Globus pallidus (tissue), 1 donor: Measurements from ENCODE around the gene SEC16B.
A peak's percentile ranks its signal among the peaks of the same experiment; 100 is the strongest.

Experiments used
- DNase-seq: peaks from one replicate; pipeline ENCODE4 v3.0.0-alpha.2; 2015; ENCODE audit warnings: low spot score

The SEC16B gene

DNA sequence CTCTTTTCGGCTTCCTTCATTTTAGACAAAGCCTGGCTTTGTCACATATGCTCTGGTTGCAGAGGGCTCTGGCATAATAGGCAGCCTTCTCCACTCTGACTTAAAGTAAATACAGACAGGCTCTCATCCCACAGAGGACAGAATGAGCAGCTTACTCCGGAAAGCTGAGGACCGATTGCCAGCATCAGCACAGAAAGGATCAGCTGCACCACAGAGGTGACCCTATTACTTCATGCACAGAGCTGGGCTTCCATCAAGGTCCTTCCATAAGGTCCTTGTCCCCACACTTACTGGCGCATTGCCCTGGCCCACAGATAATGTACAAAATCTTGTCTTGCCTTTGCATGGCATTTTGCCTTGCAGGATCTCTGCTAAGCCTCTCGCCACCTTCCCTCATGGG is 67.6 kb downstream of the SEC16B start:
- DNase-seq = peak; percentile 29

DNA sequence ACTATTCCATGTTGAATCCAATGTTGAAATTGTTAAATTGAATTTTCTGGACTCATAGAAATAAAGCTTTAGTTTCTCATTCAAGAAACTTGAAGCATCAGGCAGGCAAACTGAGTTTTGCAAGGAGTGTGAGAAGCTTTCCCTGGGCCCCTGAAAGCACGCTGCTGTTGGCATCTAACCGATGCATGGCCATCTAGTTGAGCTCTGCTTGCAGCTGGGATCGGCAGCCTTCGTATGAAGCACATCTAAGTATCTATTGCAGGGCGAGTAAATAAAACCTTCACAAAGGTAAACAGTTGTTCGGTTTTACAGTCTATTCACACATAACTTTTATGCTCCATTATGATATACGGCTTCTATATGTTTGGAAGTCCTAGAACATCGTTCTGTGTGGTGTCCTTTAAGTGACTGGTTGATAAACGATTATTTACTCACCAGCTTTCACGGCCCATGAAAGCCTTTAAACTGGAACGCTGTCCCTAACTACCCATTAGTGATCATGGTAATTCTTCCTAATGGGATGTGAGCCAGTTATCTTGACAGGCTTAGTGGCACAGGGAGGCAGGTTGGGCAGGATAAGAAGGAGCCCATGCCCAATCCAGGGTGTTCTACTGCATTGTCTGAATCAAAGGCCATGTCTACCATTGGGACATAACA is 71.7 kb downstream of the SEC16B start:
- DNase-seq = no peak

DNA sequence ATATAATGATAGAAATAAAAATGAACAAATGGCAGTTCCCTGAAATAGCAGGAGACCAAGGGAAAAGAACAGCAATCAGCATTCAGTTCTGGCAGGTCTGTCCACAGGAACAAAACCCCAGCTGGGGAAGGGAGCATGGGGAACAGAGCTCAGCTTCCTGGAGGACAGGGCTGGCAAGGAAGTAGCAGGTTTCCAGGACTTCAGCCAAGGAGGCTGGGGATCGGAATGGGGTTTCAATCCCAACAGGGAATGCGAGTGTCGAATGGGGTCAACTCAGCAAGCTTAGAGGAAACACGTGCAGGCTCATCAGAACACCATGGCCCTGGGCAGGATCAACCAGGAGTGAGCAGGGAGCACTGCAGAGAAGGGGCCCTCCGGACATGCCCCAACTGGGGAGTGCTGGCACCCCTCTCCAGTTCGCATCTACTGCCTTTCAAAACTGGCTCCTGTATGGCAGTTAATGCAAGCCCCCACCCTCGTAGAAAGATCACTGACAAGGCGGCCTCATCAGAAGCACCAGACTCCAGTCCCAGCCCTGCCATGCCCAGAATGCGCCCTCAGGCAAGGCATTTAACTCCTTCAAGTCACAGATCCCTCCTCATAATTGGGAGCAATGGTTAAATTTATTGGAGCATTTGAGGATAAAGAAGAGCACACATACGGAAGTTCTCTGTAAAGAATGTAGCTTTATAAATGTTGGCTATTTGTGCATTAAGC is 72.4 kb downstream of the SEC16B start:
- DNase-seq = no peak
